Activated naive CD4-positive, alpha-beta T cell treated with anti-CD3 and anti-CD28 coated beads, Interleukin-2, amount 50 U/mL, for 72 hours (primary cell): Measurements from ENCODE around the gene ACTL8. TPM values are rescaled to one million over a fixed set of nuclear protein-coding genes. Genes with fewer than 3 reads are reported as not detected.

Experiments
- ATAC-seq, 2 donors: fragments of 150-1000 bp; cut with Tn5 transposase; 2 replicates each; pipeline ENCODE4 v1.10.0; 2021; ENCODE audit warnings: mild to moderate bottlenecking in 2 of 2, moderate library complexity in 2 of 2
- DNase-seq, 2 donors: peaks; one replicate each; pipeline ENCODE4 v3.0.0; 2021 to 2022; ENCODE audit warnings: low spot score in 2 of 2
- H3K27ac Mint-ChIP-seq, 2 donors: one replicate each; pipeline ENCODE4 v1.8.0; 2022; ENCODE audit warnings: mild to moderate bottlenecking in 2 of 2, mixed read lengths in 2 of 2
- H3K36me3 Mint-ChIP-seq, 2 donors: one replicate each; pipeline ENCODE4 v1.8.0; 2022; ENCODE audit warnings: mixed read lengths in 2 of 2
- H3K9me3 Mint-ChIP-seq, 2 donors: one replicate each; pipeline ENCODE4 v1.8.0; 2022; ENCODE audit warnings: mixed read lengths in 2 of 2
- total RNA-seq, 2 donors: library from RNA; stranded (reverse); gene quantifications; one replicate each; pipeline ENCODE4 v1.2.3, GENCODE V29; 2022

The ACTL8 gene
- total RNA-seq, 2 donors from 2014 or later, result 0.14 TPM; not detected in 1

- no peak for ATAC-seq
- Mint-ChIP-seq H3K27ac (no peak overlapping the region), H3K36me3 (no peaks in the 10 kb centered on the region), H3K9me3 (peaks cover 0 to 4% of the 10 kb centered on the region in 2 donors)
- DNase-seq, result no peak
These were observed 25.8 kb downstream of the ACTL8 start for GRCh38 chr1:17780916-17781315.

DNA sequence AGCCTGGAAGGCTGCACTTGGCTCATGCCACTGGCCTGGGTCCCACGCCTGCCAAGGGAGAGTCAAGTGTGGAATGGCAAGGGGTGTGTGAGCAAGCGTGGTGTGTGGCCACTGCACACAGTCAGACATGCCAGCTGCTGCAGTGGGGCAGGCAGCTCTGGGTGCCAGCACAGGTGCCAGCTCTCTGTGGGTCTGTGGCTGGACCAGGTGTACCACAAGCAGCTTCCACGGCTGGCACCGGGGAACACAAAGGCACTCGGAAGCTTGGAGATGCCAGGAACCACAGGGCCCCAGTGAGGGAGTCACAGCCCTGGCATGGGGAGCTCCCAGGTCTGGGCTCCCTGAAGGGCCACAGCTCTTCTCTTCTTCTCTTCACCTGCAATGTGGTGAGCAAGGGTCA lies 34.8 kb downstream of the ACTL8 start:
- H3K9me3 Mint-ChIP-seq, result no peaks in the 10 kb centered on the region

DNA sequence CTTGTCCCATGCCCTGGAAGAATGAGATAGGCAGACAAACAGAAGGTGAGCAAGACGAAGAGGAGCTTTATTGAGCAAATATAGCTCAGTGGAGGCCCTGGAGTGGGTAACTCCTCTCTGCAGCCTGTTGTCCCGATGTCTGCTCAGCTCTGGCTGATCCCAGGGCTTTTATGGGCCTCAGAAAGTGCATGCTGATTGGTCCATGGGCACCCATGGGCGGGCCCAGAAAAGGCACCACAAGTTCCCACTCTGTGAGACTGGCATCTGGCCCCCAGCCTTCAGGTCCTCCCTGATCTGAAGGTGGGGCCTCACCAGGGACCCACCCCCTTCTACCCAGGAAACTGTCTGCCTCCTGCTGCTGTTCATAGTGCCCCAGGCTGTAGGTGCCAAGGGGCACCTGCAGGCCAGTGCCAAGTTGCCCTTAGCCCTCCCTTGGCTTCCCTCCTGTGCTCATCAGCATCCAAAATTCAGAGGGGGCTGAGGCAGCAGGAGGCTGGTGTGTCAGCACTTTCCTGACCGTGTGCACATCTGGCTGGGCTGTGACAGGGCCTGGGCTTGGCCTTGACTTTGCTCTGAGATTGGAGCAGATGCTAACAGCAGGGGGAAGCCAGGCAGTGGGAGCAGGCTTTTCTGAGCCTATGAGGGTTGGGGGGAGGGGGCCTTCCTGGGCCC lies 35.4 kb downstream of the ACTL8 start:
- no peak for DNase-seq
- no peaks in the 10 kb centered on the region for H3K9me3 Mint-ChIP-seq
- no peaks in the 10 kb centered on the region for H3K36me3 Mint-ChIP-seq
- H3K27ac Mint-ChIP-seq, result no peak overlapping the region
- no peak for ATAC-seq

More for the DNA sequence above, 34.8 kb downstream of the ACTL8 start:
- no peaks in the 10 kb centered on the region for H3K36me3 Mint-ChIP-seq
- DNase-seq (no peak), ATAC-seq (no peak)
- H3K27ac Mint-ChIP-seq, result no peak overlapping the region

DNA sequence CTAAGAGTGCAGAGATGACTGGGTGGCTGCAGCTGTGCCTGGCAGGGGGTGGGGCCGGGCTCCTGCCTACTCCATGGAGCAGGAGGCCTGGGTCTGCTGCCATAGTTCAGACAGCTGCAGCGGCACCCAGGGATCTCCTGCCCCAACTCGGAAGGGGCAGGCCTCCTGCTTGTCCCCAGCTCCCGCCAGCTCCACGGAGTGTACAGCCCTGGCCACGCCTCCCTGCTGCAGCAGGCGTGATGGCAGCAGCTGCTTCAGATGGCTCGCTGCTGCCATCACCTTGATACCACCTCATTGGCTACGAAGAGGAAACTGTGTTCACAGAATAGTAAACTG lies 35.9 kb downstream of the ACTL8 start:
- Mint-ChIP-seq H3K9me3 (no peaks in the 10 kb centered on the region), H3K27ac (no peak overlapping the region), H3K36me3 (no peaks in the 10 kb centered on the region)
- DNase-seq (no peak), ATAC-seq (no peak)

DNA sequence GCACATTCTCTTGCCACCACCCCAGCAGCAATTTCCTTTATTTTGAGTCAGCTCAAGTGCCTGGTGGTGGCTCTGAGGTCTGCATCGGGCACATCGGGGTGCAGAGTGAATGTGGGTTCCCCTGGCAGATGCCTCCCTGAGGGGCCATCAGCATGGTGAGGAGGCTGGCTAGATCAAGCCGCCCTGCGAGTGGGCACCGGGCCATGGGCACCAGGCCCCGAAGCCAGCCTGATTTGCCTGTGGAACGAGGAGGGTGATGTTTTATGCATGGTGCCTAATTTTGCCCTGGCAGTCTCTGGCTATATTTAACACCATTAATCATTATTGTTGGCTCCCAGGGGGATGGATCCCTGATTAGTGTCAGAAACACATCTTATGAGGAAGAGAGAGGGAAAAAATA lies 36.3 kb downstream of the ACTL8 start:
- ATAC-seq, result no peak

DNA sequence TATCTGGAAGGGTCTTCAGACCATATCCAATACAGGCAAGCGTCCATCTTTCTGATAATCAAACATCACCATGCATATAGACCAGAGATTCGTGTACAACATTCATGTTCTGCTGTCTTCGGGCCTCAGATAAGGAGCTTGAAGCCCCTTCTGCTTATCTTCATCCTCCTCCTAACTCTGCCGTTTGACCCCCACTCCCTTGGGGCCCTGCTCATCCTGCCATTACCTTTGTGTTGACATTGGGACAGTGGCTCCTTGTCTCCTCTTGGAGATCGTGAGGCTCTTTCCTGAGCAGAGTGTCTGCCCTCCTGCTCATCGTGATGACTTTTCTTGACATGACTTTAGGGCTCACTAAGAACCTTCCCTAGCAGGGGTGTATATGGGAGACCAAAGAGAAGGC lies 37.3 kb downstream of the ACTL8 start:
- Mint-ChIP-seq H3K36me3 (no peaks in the 10 kb centered on the region), H3K27ac (no peak overlapping the region), H3K9me3 (no peaks in the 10 kb centered on the region)
- ATAC-seq, result no peak
- DNase-seq, result no peak

More for the DNA sequence above, 36.3 kb downstream of the ACTL8 start:
- Mint-ChIP-seq H3K36me3 (no peaks in the 10 kb centered on the region), H3K27ac (no peak overlapping the region), H3K9me3 (no peaks in the 10 kb centered on the region)
- no peak for DNase-seq

GRCh38 chr1:17795081-17795809 lies 40.1 kb downstream of the ACTL8 start:
- no peak overlapping the region for H3K27ac Mint-ChIP-seq
- no peaks in the 10 kb centered on the region for H3K9me3 Mint-ChIP-seq
- ATAC-seq (no peak), DNase-seq (no peak)
- no peaks in the 10 kb centered on the region for H3K36me3 Mint-ChIP-seq

- no peak overlapping the region for H3K27ac Mint-ChIP-seq
- H3K36me3 Mint-ChIP-seq, result no peaks in the 10 kb centered on the region
- DNase-seq, result no peak
- H3K9me3 Mint-ChIP-seq, result no peaks in the 10 kb centered on the region
- ATAC-seq, result no peak
These were observed 40.9 kb downstream of the ACTL8 start for GRCh38 chr1:17795836-17796645.

DNA sequence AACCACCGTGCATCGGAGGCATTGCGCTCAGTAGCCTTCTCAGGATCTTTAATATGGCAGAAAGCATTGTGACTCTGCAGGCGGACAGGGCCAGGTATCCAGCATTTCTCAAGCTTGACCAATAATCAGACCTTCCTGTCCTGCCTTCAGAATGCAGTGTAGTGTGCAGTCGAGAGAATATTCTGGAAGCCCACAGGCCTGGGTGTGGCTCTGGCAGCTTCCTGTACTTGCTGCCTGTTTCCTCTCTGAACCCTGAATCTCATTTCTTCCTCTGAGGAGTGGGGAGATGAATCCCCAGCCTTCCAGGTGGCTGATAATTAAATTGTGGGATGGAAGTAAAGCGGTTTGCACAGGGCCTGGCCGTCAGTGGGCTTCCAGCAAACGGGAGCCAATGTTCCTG lies 42.3 kb downstream of the ACTL8 start:
- no peak overlapping the region for H3K27ac Mint-ChIP-seq
- DNase-seq (no peak), ATAC-seq (no peak)
- H3K9me3 Mint-ChIP-seq, result no peaks in the 10 kb centered on the region
- no peaks in the 10 kb centered on the region for H3K36me3 Mint-ChIP-seq

- no peaks in the 10 kb centered on the region for H3K36me3 Mint-ChIP-seq
- no peak for DNase-seq
- H3K27ac Mint-ChIP-seq, result no peak overlapping the region
- no peaks in the 10 kb centered on the region for H3K9me3 Mint-ChIP-seq
- ATAC-seq, result no peak
These were observed 42.9 kb downstream of the ACTL8 start for GRCh38 chr1:17798011-17798410.

DNA sequence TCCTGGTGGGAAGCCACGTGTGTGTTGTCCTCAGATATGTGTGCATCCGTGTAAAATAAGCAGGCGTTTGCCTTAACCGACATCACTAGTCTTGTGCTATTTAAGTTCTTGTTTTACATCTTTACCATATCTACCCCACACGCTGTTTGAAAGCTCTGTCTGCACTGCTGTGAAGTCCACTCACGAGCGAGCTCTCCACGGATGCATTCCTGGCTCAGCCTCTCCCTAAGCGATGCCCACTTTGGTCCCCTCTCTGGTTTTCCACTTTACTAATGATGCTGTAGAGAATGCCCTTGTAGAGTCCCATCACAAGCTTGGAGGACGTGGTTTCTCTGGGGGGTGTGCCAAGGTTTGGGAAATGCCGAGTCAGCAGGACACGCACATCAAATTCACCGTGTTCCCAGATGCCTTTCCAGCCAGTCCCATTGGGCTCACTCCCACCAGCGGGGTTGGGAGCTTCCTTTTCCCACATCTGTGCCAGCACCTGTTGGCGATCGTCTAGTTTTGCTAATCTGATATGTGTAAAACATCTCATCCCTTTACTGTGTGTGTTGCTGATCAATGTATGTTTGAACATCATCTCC lies 43.8 kb downstream of the ACTL8 start:
- Mint-ChIP-seq H3K36me3 (no peaks in the 10 kb centered on the region), H3K27ac (no peak overlapping the region), H3K9me3 (no peaks in the 10 kb centered on the region)
- ATAC-seq (no peak), DNase-seq (no peak)

DNA sequence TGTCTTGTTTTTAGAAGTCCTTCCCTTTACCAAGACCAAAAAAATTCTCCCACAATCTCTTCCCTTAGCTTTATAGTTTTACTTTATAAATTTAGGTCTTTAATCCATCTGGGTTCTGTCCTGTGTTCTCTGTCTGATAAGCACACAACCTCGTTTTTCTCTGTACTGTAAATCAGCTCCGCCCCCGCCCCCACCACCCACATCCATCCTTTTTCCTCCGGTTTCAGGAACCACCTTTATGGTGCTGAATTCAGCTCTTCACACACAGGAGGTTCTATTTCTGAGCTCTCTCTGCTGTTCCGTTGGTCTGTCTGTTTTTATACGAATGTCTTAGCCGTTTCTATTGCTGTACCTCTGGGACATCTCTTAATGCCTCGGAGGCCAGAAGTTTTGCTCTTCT lies 44.5 kb downstream of the ACTL8 start:
- no peaks in the 10 kb centered on the region for H3K36me3 Mint-ChIP-seq
- ATAC-seq (no peak), DNase-seq (no peak)
- H3K9me3 Mint-ChIP-seq, result no peaks in the 10 kb centered on the region
- H3K27ac Mint-ChIP-seq, result no peak overlapping the region

DNA sequence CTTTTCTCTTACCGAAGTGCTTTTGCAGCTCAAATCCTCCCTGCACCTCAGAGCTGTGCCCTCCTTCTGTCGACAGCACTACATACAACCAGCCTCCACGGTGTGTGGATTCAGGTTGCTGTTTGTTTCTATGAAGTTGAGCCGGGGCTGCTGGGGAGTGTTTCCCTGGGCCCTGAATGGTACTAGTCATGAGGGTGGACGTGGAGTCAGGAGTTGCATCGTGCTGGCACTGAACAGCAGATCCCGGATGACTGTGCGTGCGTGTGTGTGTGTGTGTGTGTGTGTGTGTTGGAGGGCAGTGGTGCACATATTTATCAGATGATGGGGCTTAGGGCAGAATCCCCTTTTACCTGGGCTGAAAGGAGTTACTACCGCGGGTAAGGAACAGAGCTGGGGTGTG lies 47.0 kb downstream of the ACTL8 start:
- ATAC-seq, result no peak
- Mint-ChIP-seq H3K36me3 (no peaks in the 10 kb centered on the region), H3K27ac (no peak overlapping the region), H3K9me3 (no peaks in the 10 kb centered on the region)
- DNase-seq, result no peak

DNA sequence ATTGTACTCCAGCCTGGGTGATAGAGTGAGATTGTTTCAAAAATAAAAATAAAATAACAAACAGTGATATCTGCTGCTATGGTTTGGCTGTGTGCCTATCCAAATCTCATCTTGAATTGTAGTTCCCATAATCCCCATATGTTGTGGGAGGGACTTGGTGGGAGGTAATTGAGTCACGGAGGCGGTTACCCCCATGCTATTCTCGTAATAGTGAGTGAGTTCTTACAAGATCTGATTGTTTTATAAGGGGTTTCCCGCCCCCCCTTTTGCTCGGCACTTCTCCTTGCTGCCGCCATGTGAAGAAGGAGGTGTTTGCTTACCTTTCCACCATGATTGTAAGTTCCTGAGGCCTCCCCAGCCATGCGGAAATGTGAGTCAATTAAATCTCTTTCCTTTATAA lies 47.8 kb downstream of the ACTL8 start:
- DNase-seq (no peak), ATAC-seq (no peak)
- H3K9me3 Mint-ChIP-seq, result no peaks in the 10 kb centered on the region
- H3K27ac Mint-ChIP-seq, result no peak overlapping the region
- no peaks in the 10 kb centered on the region for H3K36me3 Mint-ChIP-seq

GRCh38 chr1:17805869-17806684 lies 50.9 kb downstream of the ACTL8 start:
- ATAC-seq (no peak), DNase-seq (no peak)
- Mint-ChIP-seq H3K27ac (no peak overlapping the region), H3K36me3 (no peaks in the 10 kb centered on the region), H3K9me3 (no peaks in the 10 kb centered on the region)

- H3K27ac Mint-ChIP-seq, result no peak overlapping the region
- DNase-seq, result no peak
- no peak for ATAC-seq
- H3K9me3 Mint-ChIP-seq, result no peaks in the 10 kb centered on the region
- H3K36me3 Mint-ChIP-seq, result no peaks in the 10 kb centered on the region
These were observed 53.7 kb downstream of the ACTL8 start for GRCh38 chr1:17808816-17809215.
